ENCODE measurements around the gene KRT2.

The KRT2 gene

GRCh38 chr12:52696588-52696987 is 44.6 kb upstream of the KRT2 start:
- ChIA-PET POLR2A (no interaction called here), CTCF (no interaction called here)
- no peak for DNase-seq (ENCODE audit: extremely low spot score)
- TF ChIP-seq CTCF (IDR thresholded peaks at IDR 0.05; ENCODE audit: control extremely low read depth, extremely low read depth, low read depth, missing control alignments): no peak

- POLR2A ChIA-PET: no interaction called here
- CTCF ChIA-PET: no interaction called here
These were observed 43.0 kb upstream of the KRT2 start for GRCh38 chr12:52695039-52695438.

GRCh38 chr12:52694151-52694550 is 42.1 kb upstream of the KRT2 start:
- ChIA-PET CTCF (no interaction called here), POLR2A (no interaction called here)
- DNase-seq (ENCODE audit: extremely low spot score): no peak
- no peak for TF ChIP-seq CTCF (IDR thresholded peaks at IDR 0.05; ENCODE audit: control extremely low read depth, extremely low read depth, low read depth, missing control alignments)

More at GRCh38 chr12:52695039-52695438, 43.0 kb upstream of the KRT2 start:
- TF ChIP-seq CTCF (IDR thresholded peaks at IDR 0.05; ENCODE audit: control extremely low read depth, extremely low read depth, low read depth, missing control alignments): no peak
- DNase-seq (ENCODE audit: extremely low spot score): no peak

- no peak for DNase-seq (ENCODE audit: extremely low spot score)
- no peak for TF ChIP-seq CTCF (IDR thresholded peaks at IDR 0.05; ENCODE audit: control extremely low read depth, extremely low read depth, low read depth, missing control alignments)
- ChIA-PET POLR2A (no interaction called here), CTCF (interaction anchor here (1.5 kb wide), 1 partner anchor 29 kb away, joined by 3 read pairs; no protein-coding TSS in a partner anchor)
These were observed 41.2 kb upstream of the KRT2 start for GRCh38 chr12:52693261-52693660.

GRCh38 chr12:52692254-52692653 is 40.2 kb upstream of the KRT2 start:
- CTCF ChIA-PET: interaction anchor here (1.5 kb wide), 1 partner anchor 28 kb away, joined by 3 read pairs; no protein-coding TSS in a partner anchor
- DNase-seq (ENCODE audit: extremely low spot score): no peak
- no peak for TF ChIP-seq CTCF (IDR thresholded peaks at IDR 0.05; ENCODE audit: control extremely low read depth, extremely low read depth, low read depth, missing control alignments)
- POLR2A ChIA-PET: no interaction called here

GRCh38 chr12:52691841-52692150 is 39.8 kb upstream of the KRT2 start:
- POLR2A ChIA-PET: no interaction called here
- no peak for TF ChIP-seq CTCF (IDR thresholded peaks at IDR 0.05; ENCODE audit: control extremely low read depth, extremely low read depth, low read depth, missing control alignments)
- CTCF ChIA-PET: no interaction called here
- no peak for DNase-seq (ENCODE audit: extremely low spot score)

All from GM10248 (cell line).